HK-2 (cell line): ENCODE results near the gene ANKRD9.
"Not testable (repeated sequence)": the region's sequence is repeated elsewhere in the genome, so short reads cannot be mapped to it uniquely, and the experiment has no call there.

Source experiments
- DNase-seq: peaks from one replicate; pipeline ENCODE4 v3.0.0-alpha.2; 2018; ENCODE audit not compliant: unreplicated experiment

Gene ANKRD9, protein sequence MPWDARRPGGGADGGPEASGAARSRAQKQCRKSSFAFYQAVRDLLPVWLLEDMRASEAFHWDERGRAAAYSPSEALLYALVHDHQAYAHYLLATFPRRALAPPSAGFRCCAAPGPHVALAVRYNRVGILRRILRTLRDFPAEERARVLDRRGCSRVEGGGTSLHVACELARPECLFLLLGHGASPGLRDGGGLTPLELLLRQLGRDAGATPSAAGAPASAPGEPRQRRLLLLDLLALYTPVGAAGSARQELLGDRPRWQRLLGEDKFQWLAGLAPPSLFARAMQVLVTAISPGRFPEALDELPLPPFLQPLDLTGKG

DNA sequence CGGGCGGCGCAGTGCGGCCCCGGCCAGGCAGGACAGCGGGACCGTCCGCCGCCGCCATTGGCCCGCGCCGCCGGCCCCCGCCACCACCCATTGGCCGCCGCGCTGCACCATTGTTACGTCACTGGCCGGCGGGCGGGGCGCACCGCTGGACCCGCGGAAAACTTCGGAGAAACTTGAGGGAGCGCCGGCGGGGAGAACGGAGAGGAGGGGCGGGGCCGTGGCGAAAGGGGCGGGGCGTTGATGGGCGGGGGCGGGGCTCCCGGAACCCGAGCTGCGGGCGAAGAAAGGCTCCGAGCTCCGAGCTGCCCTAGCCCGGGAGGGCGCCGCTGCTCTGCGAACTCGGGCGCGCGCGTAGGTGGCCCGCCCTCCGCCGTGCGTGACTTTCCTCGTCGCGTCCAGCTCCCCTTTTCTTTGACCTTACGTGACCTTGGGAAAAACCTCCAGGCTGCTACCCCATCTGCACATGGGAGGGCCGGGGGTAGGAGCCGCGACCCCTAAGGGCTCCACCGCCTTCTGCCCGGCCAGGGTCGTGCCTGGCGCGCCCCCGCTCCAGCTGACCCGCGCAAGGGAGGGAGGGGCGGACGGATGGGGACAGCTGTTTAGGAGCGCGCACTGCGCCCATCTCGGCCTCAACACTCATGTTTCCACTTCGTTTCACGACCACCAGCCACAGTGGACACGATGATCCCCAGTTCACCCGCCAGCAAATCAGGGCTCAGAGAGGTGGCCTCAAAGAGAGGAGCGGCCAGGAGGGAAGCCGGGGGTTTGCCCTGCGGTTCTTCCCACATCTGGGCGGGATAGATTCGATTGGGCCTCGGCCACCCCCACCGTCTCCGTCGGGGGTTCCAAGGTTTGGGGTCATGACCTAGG, at the start of gene ANKRD9:
Gene ANKRD9, minus strand, starts transcription at position 31 of the 870 bp plus-strand sequence. CDS start 1,887 bp downstream, outside the sequence.
- peak; percentile 95 for DNase-seq

DNA sequence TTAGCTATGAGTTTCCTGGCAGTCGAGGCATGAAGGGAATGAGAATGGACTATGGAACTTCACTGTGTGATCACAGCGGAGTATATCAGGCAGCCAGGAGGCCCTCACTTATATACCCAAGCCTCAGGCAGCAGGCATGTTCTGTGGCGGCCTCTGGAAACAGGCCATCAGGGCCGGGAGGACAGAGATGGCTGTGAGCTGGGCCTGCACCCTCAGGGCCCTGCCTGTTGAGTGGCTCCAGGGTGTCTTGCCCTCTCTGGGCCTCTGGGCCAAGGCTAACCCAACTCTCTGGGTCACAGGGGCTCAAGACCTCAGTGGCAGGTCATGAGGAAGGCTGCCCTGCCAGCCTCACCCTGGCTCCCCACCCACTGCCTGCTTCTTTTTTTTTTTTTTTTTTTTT, 49.0 kb upstream of the ANKRD9 start:
- no peak for DNase-seq

GRCh38 chr14:102557434-102558226, 48.1 kb upstream of the ANKRD9 start:
- no peak for DNase-seq

DNA sequence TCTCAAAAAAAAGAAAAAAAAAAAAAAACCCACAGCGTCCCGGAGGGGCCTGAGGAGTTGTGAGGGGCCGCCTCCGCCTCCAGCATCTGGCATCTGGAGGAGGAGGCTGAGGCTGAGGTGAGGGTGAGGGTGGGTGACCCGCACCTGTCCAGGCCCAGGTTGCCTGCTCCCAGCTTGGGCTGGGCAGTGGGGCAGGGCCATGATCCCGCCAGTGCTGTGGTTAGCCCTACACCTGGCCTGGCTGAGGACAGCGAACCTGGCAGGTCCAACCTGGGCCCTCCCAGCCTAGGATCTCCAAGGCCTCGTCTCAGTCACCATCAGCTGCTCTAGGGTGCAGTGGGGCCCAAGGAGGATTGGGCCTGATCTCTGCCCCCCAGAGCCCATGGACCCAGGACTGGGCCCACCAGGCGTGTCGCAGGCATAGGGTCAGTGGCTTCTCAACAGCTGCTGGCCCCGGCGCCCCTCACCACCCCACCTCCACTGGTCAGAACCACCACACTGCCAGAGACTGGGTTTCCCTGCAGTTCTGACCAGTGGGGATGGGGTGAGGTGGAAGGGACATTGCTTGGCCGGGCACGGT, 46.6 kb upstream of the ANKRD9 start:
- no peak for DNase-seq

GRCh38 chr14:102554821-102555819, 45.5 kb upstream of the ANKRD9 start:
- DNase-seq, result no peak

- DNase-seq, result peak; percentile 75
These were observed 42.6 kb upstream of the ANKRD9 start for GRCh38 chr14:102551995-102552705.

GRCh38 chr14:102550927-102551401, 41.4 kb upstream of the ANKRD9 start:
- not testable (repeated sequence) for DNase-seq

- DNase-seq, result no peak
These were observed 39.2 kb upstream of the ANKRD9 start for GRCh38 chr14:102548616-102549240.

DNA sequence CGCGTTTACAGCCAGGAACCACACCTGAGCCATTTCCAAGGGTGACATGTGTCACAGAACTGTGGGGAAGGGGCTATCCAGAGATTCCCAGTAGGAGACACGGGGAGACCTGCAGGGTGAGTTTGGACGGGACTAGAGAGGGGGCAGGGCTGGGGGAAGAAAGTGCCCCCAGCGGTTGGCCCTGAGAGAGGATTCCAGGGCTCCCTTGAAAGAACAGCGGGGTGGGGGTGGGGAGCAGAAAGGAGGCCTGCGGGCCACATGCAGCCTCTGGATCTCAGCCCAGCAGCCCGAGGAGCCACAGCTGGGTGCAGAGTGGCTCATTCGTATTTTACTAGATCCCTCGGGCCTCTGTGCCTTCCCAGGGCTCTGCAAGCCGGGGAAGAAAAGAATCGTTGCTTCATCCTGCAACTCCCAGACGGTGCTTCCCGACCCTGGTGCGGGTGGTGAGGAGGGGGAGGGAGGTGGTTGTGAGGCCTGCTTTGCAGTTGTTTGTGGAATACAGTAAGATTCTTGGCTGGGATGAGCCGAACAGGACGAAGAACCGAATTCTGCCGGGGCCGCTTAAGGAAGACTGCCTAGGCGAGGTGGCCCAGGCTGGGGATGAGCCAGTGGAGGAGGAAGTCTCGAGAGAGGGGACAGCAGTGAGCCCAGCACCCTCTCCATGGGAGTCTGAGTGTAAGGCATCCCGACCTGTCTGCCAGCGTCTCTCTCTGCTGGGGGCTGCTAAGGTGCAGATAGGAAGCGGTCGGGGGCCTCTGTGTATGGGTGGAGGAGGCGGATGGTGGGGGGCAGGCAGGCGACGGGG, 36.1 kb upstream of the ANKRD9 start:
- DNase-seq, result no peak

GRCh38 chr14:102544747-102545460, 35.3 kb upstream of the ANKRD9 start:
- DNase-seq, result no peak

- no peak for DNase-seq
These were observed 34.6 kb upstream of the ANKRD9 start for GRCh38 chr14:102544046-102544746.

DNA sequence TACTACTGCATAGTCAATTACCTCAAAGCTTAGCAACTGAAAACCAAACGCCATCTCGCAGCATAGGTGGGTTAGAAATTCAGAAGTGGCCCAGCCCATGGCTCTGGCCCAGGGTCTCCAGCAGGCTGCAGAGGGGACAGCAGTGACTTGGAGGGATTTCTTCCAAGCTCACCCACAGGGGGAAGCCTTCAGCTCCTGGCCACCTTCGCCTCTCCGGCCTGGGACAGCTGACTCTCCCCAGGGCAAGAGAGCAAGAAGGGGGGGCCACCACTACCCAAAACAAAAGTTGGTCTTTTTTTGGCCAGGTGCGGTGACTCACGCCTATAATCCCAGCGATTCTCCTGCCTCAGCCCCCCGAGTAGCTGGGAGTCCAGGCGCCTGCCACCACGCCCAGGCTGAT, 32.2 kb upstream of the ANKRD9 start:
- no peak for DNase-seq

DNA sequence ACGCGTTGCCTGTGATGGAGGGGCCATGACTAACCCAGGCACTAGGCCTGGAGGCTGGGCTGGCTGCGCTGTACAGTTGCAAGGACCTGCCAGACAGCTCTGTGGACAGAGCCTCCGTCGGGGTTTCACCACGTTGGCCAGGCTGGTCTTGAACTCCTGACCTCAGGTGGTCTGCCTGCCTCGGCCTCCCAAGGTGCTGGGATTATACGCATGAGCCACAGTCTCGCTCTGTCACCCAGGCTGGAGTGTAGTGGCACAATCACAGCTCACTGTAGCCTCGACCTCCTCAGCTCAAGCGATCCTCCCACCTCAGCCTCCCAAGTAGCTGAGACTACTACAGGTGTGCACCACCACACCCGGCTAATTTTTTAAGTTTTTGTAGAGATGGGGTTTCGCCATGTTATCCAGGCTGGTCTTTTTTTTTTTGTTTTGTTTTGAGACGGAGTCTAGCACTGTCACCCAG, 31.5 kb upstream of the ANKRD9 start:
- DNase-seq, result not testable (repeated sequence)

GRCh38 chr14:102540315-102541028, 30.9 kb upstream of the ANKRD9 start:
- no peak for DNase-seq

DNA sequence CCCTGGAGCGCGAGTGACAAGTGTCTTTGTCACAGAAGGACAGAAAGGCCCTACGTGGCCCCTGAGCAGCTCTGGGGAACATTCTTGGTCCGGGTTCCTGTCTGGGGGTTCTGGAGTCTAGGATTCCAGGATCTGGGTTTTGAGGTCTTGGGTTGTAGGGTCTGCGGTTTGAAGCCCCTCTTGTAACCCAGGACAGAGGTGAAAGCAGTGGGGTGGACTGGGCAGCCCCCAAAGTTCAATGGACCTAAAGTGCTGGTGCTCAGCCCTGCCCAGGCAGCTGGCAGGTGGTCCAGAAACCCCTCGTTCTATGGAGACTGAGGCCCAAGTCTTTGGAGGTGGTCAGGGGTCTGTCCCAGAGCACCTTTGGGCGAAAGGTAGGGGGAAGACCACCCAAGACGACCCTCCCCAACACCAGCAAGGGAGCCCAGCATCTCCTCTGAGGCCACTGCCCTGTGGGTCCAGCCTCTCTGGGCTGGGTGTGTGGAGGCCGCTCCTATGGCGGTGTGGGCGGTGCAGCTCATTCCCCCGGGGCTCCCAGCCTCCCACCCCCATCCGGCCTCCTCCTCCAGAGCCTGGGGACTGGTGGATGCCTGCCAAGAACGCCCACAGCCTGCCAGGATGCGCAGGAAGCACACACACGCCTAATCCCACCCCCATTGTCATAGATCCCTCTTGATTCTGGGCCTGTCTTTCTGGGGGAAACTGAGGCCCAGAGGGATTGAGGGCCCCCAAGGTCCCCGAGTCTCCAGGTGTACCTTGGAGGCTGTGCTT, 30.2 kb upstream of the ANKRD9 start:
- no peak for DNase-seq
